RPMI7951 (cell line): ENCODE data around the gene WDR59. TPM values are rescaled to one million over a fixed set of nuclear protein-coding genes. Genes with fewer than 3 reads are reported as not detected.
"Not testable (repeated sequence)": the region's sequence is repeated elsewhere in the genome, so short reads cannot be mapped to it uniquely, and the experiment has no call there.

Experiments
- DNase-seq: peaks from one replicate; pipeline ENCODE4 v3.0.0-alpha.2; 2012; ENCODE audit warnings: low read depth
- total RNA-seq: library from RNA; depleted of rRNA; stranded (reverse); fragments of >200 nt; shearing (Covaris generic); gene quantifications from 2 replicates; pipeline ENCODE4 v1.2.3, GENCODE V29; 2014

Gene WDR59
- total RNA-seq, 1 experiment from 2014 or later, result 10.1 TPM

GRCh38 chr16:75012380-75013081 is 27.6 kb upstream of the WDR59 start:
- DNase-seq, result no peak

- peak; percentile 87 for DNase-seq
These were observed 26.8 kb upstream of the WDR59 start for GRCh38 chr16:75011634-75012307.

- no peak for DNase-seq
These were observed 25.5 kb upstream of the WDR59 start for GRCh38 chr16:75010427-75010826.

GRCh38 chr16:75007443-75007842 is 22.5 kb upstream of the WDR59 start:
- DNase-seq, result no peak

GRCh38 chr16:75005697-75006096 is 20.8 kb upstream of the WDR59 start:
- DNase-seq, result no peak

- DNase-seq, result no peak
These were observed 19.5 kb upstream of the WDR59 start for GRCh38 chr16:75004460-75004859.

- no peak for DNase-seq
These were observed 19.0 kb upstream of the WDR59 start for GRCh38 chr16:75003931-75004330.

GRCh38 chr16:75002474-75002873 is 17.6 kb upstream of the WDR59 start:
- no peak for DNase-seq

GRCh38 chr16:75000481-75001081 is 15.7 kb upstream of the WDR59 start:
- DNase-seq, result peak; percentile 29

- peak; percentile 43 for DNase-seq
These were observed 14.9 kb upstream of the WDR59 start for GRCh38 chr16:74999609-75000480.

- DNase-seq, result peak; percentile 29
These were observed 14.3 kb upstream of the WDR59 start for GRCh38 chr16:74999219-74999608.

- DNase-seq, result peak; percentile 75
These were observed 13.7 kb upstream of the WDR59 start, which contains the start of gene ZNRF1 for GRCh38 chr16:74998481-74999218. Gene ZNRF1 (plus strand): TSS chr16:74999024. CDS start chr16:74999672, 648 bp downstream.

GRCh38 chr16:74997042-74997491 is 12.1 kb upstream of the WDR59 start:
- DNase-seq, result no peak

- DNase-seq, result no peak
These were observed 11.1 kb upstream of the WDR59 start for GRCh38 chr16:74995986-74996385.

- DNase-seq, result no peak
These were observed 6.9 kb upstream of the WDR59 start for GRCh38 chr16:74991593-74992403.

GRCh38 chr16:74991268-74991592 is 6.3 kb upstream of the WDR59 start:
- no peak for DNase-seq

- DNase-seq, result no peak
These were observed 5.9 kb upstream of the WDR59 start for GRCh38 chr16:74990832-74991231.

GRCh38 chr16:74989864-74990263 is 4.9 kb upstream of the WDR59 start:
- not testable (repeated sequence) for DNase-seq

- no peak for DNase-seq
These were observed 2.2 kb upstream of the WDR59 start for GRCh38 chr16:74987027-74987681.

- no peak for DNase-seq
These were observed 762 bp downstream of the WDR59 start for GRCh38 chr16:74984194-74984528.
